Peyer's patch (tissue), 4 donors: ENCODE results near the gene TTC34. TPM values are rescaled to one million over a fixed set of nuclear protein-coding genes. Genes with fewer than 3 reads are reported as not detected.
"Not testable (repeated sequence)": the region's sequence is repeated elsewhere in the genome, so short reads cannot be mapped to it uniquely, and the experiment has no call there.

Source experiments
- DNase-seq, 3 donors: peaks; one replicate each; pipeline ENCODE4 v3.0.0-alpha.2; 2017 to 2019
- H3K27ac ChIP-seq, 4 donors: fragments of 200-600 bp; sonication (generic); one replicate each; pipeline ENCODE4 v1.5.1; 2016 to 2019
- H3K27me3 ChIP-seq, 2 donors: fragments of 200-600 bp; sonication (generic); one replicate each; pipeline ENCODE4 v1.5.1; 2019
- H3K36me3 ChIP-seq, 3 donors: fragments of 200-600 bp; sonication (generic); one replicate each; pipeline ENCODE4 v1.5.1; 2016 to 2019
- H3K4me1 ChIP-seq, 4 donors: fragments of 200-600 bp; sonication (generic); one replicate each; pipeline ENCODE4 v1.5.1; 2016 to 2019
- H3K4me3 ChIP-seq, 4 donors: fragments of 200-600 bp; sonication (generic); 1 replicate in 3 of 4; 2 replicates in 1 of 4; pipeline ENCODE4 v1.5.1; 2016 to 2019; ENCODE audit warnings: mild to moderate bottlenecking in 1 of 4
- H3K9me3 ChIP-seq, 4 donors: fragments of 200-600 bp; sonication (generic); one replicate each; pipeline ENCODE4 v1.5.1; 2016 to 2019; ENCODE audit warnings: mild to moderate bottlenecking in 1 of 4
- total RNA-seq, 4 donors: library from RNA; depleted of rRNA; stranded (reverse); fragments of >200 nt; gene quantifications; one replicate each; pipeline ENCODE4 v1.1.0, GENCODE V29; 2016

The TTC34 gene
- total RNA-seq, 4 donors from 2014 or later = 0.53 to 2.4 (median 1.5) TPM

- H3K9me3 ChIP-seq, H3K27ac ChIP-seq, H3K4me1 ChIP-seq, H3K36me3 ChIP-seq, H3K4me3 ChIP-seq, H3K27me3 ChIP-seq: not testable (repeated sequence)
- DNase-seq = peak in 1 of 3 donors; percentile 4
Measured at GRCh38 chr1:2688336-2688665, 113.2 kb downstream of the TTC34 start.

DNA sequence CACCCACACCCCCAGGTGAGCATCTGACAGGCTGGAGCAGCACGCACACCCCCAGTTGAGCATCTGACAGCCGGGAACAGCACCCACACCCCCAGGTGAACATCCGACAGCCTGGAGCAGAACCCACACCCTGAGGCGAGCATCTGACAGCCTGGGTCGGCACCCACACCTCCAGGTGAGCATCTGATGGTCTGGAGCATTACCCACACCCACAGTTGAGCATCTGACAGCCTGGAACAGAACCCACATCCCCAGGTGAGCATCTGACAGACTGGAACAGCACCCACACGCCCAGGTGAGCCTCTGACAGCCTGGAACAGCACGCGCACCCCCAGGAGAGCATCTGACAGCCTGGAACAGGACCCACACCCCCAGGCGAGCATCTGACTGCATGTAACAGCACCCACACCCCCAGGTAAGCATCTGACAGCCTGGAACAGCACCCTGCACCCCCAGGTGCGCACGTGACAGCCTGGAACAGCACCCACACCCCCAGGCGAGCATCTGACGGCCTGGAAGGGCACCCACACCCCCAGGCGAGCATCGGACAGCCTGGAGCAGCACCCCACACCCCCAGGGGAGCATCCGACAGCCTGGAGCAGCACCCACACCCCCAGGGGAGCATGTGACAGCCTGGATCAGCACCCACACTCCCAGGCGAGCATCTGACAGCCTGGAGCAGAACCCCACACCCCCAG, 113.7 kb downstream of the TTC34 start:
- not testable (repeated sequence) for H3K27me3 ChIP-seq, H3K36me3 ChIP-seq, H3K27ac ChIP-seq, H3K9me3 ChIP-seq, H3K4me3 ChIP-seq, H3K4me1 ChIP-seq
- DNase-seq = peak in 2 of 3 donors; percentile 16 to 49

GRCh38 chr1:2687174-2687591, 114.3 kb downstream of the TTC34 start:
- H3K4me3 ChIP-seq, H3K36me3 ChIP-seq, H3K4me1 ChIP-seq, H3K27me3 ChIP-seq, H3K27ac ChIP-seq, H3K9me3 ChIP-seq: not testable (repeated sequence)
- peak in 2 of 3 donors; percentile 7 to 46 for DNase-seq

GRCh38 chr1:2686091-2686863, 115.2 kb downstream of the TTC34 start:
- not testable (repeated sequence) for H3K27ac ChIP-seq, DNase-seq, H3K27me3 ChIP-seq, H3K36me3 ChIP-seq, H3K4me3 ChIP-seq, H3K4me1 ChIP-seq, H3K9me3 ChIP-seq

DNA sequence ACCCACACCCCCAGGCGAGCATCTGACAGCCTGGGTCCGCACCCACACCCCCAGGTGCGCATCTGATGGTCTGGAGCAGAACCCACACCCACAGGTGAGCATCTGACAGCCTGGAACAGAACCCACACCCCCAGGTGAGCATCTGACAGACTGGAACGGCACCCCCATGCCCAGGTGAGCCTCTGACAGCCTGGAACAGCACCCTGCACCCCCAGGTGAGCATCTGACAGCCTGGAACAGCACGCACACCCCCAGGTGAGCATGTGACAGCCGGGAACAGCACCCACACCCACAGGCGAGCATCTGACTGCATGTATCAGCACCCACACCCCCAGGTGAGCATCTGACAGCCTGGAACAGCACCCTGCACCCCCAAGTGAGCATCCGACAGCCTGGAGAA, 115.8 kb downstream of the TTC34 start:
- H3K4me3 ChIP-seq, H3K4me1 ChIP-seq, H3K9me3 ChIP-seq, H3K36me3 ChIP-seq, H3K27me3 ChIP-seq, H3K27ac ChIP-seq, DNase-seq: not testable (repeated sequence)

DNA sequence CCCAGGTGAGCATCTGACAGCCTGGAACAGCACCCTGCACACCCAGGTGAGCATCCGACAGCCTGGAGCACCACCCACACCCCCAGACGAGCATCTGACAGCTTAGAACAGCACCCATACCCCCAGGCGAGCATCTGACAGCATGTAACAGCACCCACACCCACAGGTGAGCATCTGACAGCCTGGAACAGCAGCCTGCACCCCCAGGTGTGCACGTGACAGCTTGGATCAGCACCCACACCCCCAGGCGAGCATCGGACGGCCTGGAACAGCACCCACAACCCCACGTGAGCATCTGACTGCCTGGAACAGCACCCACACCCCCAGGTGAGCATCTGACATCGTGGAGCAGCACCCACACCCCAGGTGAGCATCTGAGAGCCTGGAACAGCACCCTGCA, 116.6 kb downstream of the TTC34 start:
- H3K27me3 ChIP-seq, H3K4me1 ChIP-seq, H3K4me3 ChIP-seq, H3K27ac ChIP-seq, H3K9me3 ChIP-seq, DNase-seq, H3K36me3 ChIP-seq: not testable (repeated sequence)

- DNase-seq = peak; percentile 16 to 69 (median 54)
- H3K27me3 ChIP-seq = not testable (repeated sequence)
Measured at GRCh38 chr1:2684000-2684399, 117.5 kb downstream of the TTC34 start.

GRCh38 chr1:2683321-2683741, 118.2 kb downstream of the TTC34 start:
- H3K36me3 ChIP-seq, H3K27ac ChIP-seq: not testable (repeated sequence)

More at GRCh38 chr1:2684000-2684399, 117.5 kb downstream of the TTC34 start:
- not testable (repeated sequence) for H3K4me3 ChIP-seq, H3K4me1 ChIP-seq, H3K27ac ChIP-seq, H3K36me3 ChIP-seq, H3K9me3 ChIP-seq

GRCh38 chr1:2682879-2683278, 118.6 kb downstream of the TTC34 start:
- not testable (repeated sequence) for H3K36me3 ChIP-seq, H3K9me3 ChIP-seq, H3K4me1 ChIP-seq, H3K27ac ChIP-seq, H3K4me3 ChIP-seq, H3K27me3 ChIP-seq, DNase-seq

More at GRCh38 chr1:2683321-2683741, 118.2 kb downstream of the TTC34 start:
- not testable (repeated sequence) for H3K4me1 ChIP-seq, H3K4me3 ChIP-seq, H3K27me3 ChIP-seq, H3K9me3 ChIP-seq
- peak in 2 of 3 donors; percentile 19 to 45 for DNase-seq

DNA sequence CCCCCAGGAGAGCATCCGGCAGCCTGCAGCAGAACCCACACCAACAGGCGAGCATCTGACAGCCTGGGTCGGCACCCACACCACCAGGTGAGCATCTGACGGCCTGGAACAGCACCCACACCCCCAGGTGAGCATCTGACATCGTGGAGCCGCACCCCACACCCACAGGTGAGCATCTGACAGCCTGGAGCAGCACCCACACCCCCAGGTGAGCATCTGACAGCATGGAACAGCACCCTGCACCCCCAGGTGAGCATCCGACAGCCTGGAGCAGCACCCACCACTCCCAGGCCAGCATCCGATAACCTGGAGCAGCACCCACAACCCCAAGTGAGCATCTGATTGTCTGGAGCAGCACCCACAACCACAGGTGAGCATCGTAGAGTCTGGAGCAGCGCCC, 124.8 kb downstream of the TTC34 start:
- H3K27me3 ChIP-seq, DNase-seq, H3K9me3 ChIP-seq: not testable (repeated sequence)

DNA sequence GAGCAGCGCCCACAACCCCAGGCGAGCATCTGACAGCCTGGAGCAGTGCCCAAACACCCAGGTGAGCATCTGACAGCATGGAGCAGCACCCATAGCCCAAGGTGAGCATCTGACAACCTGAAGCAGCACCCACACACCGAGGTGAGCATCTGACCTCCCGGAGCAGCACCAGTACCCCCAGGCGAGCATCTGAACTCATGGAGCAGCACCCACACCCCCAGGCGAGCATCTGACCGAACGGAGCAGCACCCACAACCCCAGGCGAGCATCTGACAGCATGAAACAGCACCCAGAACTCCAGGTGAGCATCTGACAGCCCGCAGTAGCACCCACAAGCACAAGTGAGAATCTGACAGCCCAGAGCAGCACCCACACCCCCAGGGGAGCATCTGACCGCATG, 129.8 kb downstream of the TTC34 start:
- H3K36me3 ChIP-seq, H3K4me3 ChIP-seq, H3K9me3 ChIP-seq, H3K27ac ChIP-seq, H3K27me3 ChIP-seq, H3K4me1 ChIP-seq: not testable (repeated sequence)
- DNase-seq = peak in 1 of 3 donors; percentile 42

More for the DNA sequence above, 124.8 kb downstream of the TTC34 start:
- not testable (repeated sequence) for H3K4me1 ChIP-seq, H3K36me3 ChIP-seq, H3K27ac ChIP-seq, H3K4me3 ChIP-seq

DNA sequence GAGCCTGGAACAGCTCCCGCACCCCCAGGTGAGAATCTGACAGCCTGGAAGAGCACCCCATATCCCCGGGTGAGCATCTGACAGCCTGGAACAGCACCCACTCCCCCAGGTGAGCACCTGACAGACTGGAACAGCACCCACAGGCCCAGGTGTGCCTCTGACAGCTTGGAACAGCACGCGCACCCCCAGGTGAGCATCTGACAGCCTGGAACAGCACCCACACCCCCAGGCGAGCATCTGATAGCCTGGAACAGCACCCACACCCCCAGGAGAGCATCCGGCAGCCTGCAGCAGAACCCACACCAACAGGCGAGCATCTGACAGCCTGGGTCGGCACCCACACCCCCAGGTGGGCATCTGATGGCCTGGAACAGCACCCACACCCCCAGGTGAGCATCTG, 141.7 kb downstream of the TTC34 start:
- H3K4me1 ChIP-seq, H3K36me3 ChIP-seq, H3K9me3 ChIP-seq, H3K27me3 ChIP-seq, H3K27ac ChIP-seq, H3K4me3 ChIP-seq: not testable (repeated sequence)
- peak in 1 of 3 donors; percentile 41 for DNase-seq

DNA sequence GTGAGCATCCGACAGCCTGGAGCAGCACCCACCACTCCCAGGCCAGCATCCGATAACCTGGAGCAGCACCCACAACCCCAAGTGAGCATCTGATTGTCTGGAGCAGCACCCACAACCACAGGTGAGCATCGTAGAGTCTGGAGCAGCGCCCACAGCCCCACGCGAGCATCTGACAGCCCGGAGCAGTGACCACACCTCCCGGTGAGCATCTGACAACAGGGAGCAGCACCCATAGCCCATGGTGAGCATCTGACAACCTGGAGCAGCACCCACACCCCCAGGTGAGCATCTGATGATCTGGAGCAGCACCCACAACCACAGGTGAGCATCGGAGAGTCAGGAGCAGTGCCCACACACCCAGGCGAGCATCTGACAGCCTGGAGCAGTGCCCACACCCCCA, 143.6 kb downstream of the TTC34 start:
- not testable (repeated sequence) for H3K4me1 ChIP-seq, H3K9me3 ChIP-seq, H3K36me3 ChIP-seq, H3K27me3 ChIP-seq, H3K27ac ChIP-seq, H3K4me3 ChIP-seq, DNase-seq

DNA sequence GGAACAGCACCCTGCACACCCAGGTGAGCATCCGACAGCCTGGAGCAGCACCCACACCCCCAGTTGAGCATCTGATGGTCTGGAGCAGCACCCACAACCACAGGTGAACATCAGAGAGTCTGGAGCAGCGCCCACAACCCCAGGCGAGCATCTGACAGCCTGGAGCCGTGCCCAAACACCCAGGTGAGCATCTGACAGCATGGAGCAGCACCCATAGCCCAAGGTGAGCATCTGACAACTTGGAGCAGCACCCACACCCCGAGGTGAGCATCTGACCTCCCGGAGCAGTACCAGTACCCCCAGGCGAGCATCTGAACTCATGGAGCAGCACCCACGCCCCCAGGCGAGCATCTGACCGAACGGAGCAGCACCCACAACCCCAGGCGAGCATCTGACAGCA, 144.4 kb downstream of the TTC34 start:
- not testable (repeated sequence) for H3K36me3 ChIP-seq, H3K27ac ChIP-seq, H3K9me3 ChIP-seq, H3K4me3 ChIP-seq, H3K27me3 ChIP-seq, H3K4me1 ChIP-seq
- peak in 2 of 3 donors; percentile 13 to 33 for DNase-seq

GRCh38 chr1:2655598-2656434, 145.7 kb downstream of the TTC34 start:
- not testable (repeated sequence) for H3K9me3 ChIP-seq, H3K27ac ChIP-seq, H3K36me3 ChIP-seq, H3K4me3 ChIP-seq, H3K4me1 ChIP-seq, H3K27me3 ChIP-seq
- DNase-seq = peak in 2 of 3 donors; percentile 43 to 54
